MCF 10A (cell line): Measurements from ENCODE around the gene FXYD5. TPM values are rescaled to one million over a fixed set of nuclear protein-coding genes. Genes with fewer than 3 reads are reported as not detected.

ENCODE experiments used
- BruUV-seq: library from RNA; stranded (reverse); fragments of 400-500 nt; replicated peaks from 2 replicates; lab custom pipeline; 2021; lab: Mats Ljungman, UMichigan
- CTCF ChIA-PET: fragments of 300-600 bp; sonication (Branson Sonifier 250); formaldehyde crosslinking; extraction: SDS; loops from one replicate; lab custom pipeline; 2021; ENCODE audit warnings: antibody characterized with exemption, inconsistent platforms; lab: Yijun Ruan, JAX
- POLR2A ChIA-PET: fragments of 300-600, 350-650 bp; sonication (Branson Sonifier 250); formaldehyde crosslinking; extraction: SDS; loops from one replicate; lab custom pipeline; 2020; ENCODE audit warnings: antibody characterized with exemption, inconsistent platforms; lab: Yijun Ruan, JAX
- DNase-seq: peaks from one replicate; pipeline ENCODE4 v3.0.0-alpha.2; 2018; ENCODE audit not compliant: unreplicated experiment
- H3K27ac Mint-ChIP-seq: one replicate; pipeline ENCODE4 v1.8.0; 2022; ENCODE audit warnings: mild to moderate bottlenecking, low read depth, mixed read lengths; ENCODE audit not compliant: unreplicated experiment
- H3K27me3 Mint-ChIP-seq: one replicate; pipeline ENCODE4 v1.8.0; 2022; ENCODE audit warnings: mixed read lengths; ENCODE audit not compliant: insufficient read depth, unreplicated experiment
- H3K36me3 Mint-ChIP-seq: one replicate; pipeline ENCODE4 v1.8.0; 2022; ENCODE audit warnings: mild to moderate bottlenecking, moderate library complexity, mixed read lengths; ENCODE audit not compliant: insufficient read depth, unreplicated experiment
- H3K4me1 Mint-ChIP-seq: one replicate; pipeline ENCODE4 v1.8.0; 2022; ENCODE audit warnings: mixed read lengths; ENCODE audit not compliant: insufficient read depth, unreplicated experiment
- H3K4me3 Mint-ChIP-seq: one replicate; pipeline ENCODE4 v1.8.0; 2022; ENCODE audit warnings: mild to moderate bottlenecking, moderate library complexity, mixed read lengths; ENCODE audit not compliant: unreplicated experiment
- H3K9me3 Mint-ChIP-seq: one replicate; pipeline ENCODE4 v1.8.0; 2022; ENCODE audit warnings: mixed read lengths; ENCODE audit not compliant: unreplicated experiment
- CTCF ChIP-seq: fragments of 200-600 bp; IDR thresholded peaks from one replicate; pipeline ENCODE4 v1.8.0; 2022; ENCODE audit warnings: antibody characterized with exemption, mild to moderate bottlenecking; ENCODE audit not compliant: unreplicated experiment
- intact Hi-C: fragments of 100-400 bp; cut with micrococcal nuclease; formaldehyde crosslinking; loops from 2 replicates; pipeline ENCODE4 v1.14.1; 2022
- total RNA-seq: library from RNA; stranded (reverse); gene quantifications from 2 replicates; pipeline ENCODE4 v1.2.3, GENCODE V29; 2022

Gene FXYD5
- total RNA-seq, 1 experiment from 2014 or later, result 150 TPM

GRCh38 chr19:35155441-35155840 lies 906 bp downstream of the FXYD5 start:
- no peak for TF ChIP-seq CTCF
- intact Hi-C loops, result no loop called here
- no peak for DNase-seq
- no peaks in the 10 kb centered on the region for H3K27me3 Mint-ChIP-seq
- H3K27ac Mint-ChIP-seq, result peak overlapping the region; percentile 93
- H3K9me3 Mint-ChIP-seq, result no peaks in the 10 kb centered on the region
- H3K36me3 Mint-ChIP-seq, result peaks cover 27% of the 10 kb centered on the region
- BruUV-seq, result no TSS peak
- ChIA-PET POLR2A (interaction anchor here (0.8 to 2.7 kb wide), 3 partner anchors 32 to 64 kb away, joined by 3 to 9 read pairs (median 5); no protein-coding TSS in a partner anchor), CTCF (no interaction called here)
- peaks cover 22% of the 10 kb centered on the region for H3K4me1 Mint-ChIP-seq
- H3K4me3 Mint-ChIP-seq, result peak overlapping the region; percentile 99

GRCh38 chr19:35155981-35156672 lies 1.6 kb downstream of the FXYD5 start:
- ChIA-PET CTCF (interaction anchor here (0.6 to 0.9 kb wide), 2 partner anchors 156 to 422 kb away, joined by 3 read pairs; no protein-coding TSS in a partner anchor), POLR2A (interaction anchor here (0.8 to 2.7 kb wide), 3 partner anchors 11 to 63 kb away, joined by 3 to 9 read pairs (median 3); no protein-coding TSS in a partner anchor)
- H3K27me3 Mint-ChIP-seq, result no peaks in the 10 kb centered on the region
- BruUV-seq, result TSS peak; percentile 30
- H3K4me1 Mint-ChIP-seq, result peaks cover 22% of the 10 kb centered on the region
- intact Hi-C loops, result no loop called here
- H3K4me3 Mint-ChIP-seq, result peak overlapping the region; percentile 99
- TF ChIP-seq CTCF, result no peak
- no peaks in the 10 kb centered on the region for H3K9me3 Mint-ChIP-seq
- H3K36me3 Mint-ChIP-seq, result peaks cover 34% of the 10 kb centered on the region
- no peak for DNase-seq
- no peak overlapping the region for H3K27ac Mint-ChIP-seq

GRCh38 chr19:35156673-35157014 lies 2.1 kb downstream of the FXYD5 start:
- BruUV-seq, result no TSS peak
- no peak for DNase-seq
- Mint-ChIP-seq H3K4me1 (peaks cover 22% of the 10 kb centered on the region), H3K27me3 (no peaks in the 10 kb centered on the region), H3K9me3 (no peaks in the 10 kb centered on the region), H3K4me3 (no peak overlapping the region), H3K36me3 (peaks cover 39% of the 10 kb centered on the region), H3K27ac (no peak overlapping the region)
- no peak for TF ChIP-seq CTCF
- ChIA-PET POLR2A (interaction anchor here (1.1 kb wide), 1 partner anchor 11 kb away, joined by 3 read pairs; no protein-coding TSS in a partner anchor), CTCF (interaction anchor here (0.9 kb wide), 1 partner anchor 155 kb away, joined by 3 read pairs; no protein-coding TSS in a partner anchor)
- intact Hi-C loops, result no loop called here

GRCh38 chr19:35157431-35157830 lies 2.9 kb downstream of the FXYD5 start:
- intact Hi-C loops, result no loop called here
- DNase-seq, result no peak
- Mint-ChIP-seq H3K27ac (no peak overlapping the region), H3K36me3 (peaks cover 46% of the 10 kb centered on the region), H3K4me1 (peaks cover 22% of the 10 kb centered on the region), H3K27me3 (no peaks in the 10 kb centered on the region), H3K4me3 (no peak overlapping the region), H3K9me3 (no peaks in the 10 kb centered on the region)
- CTCF ChIA-PET, result no interaction called here
- no peak for TF ChIP-seq CTCF
- POLR2A ChIA-PET, result interaction anchor here (1.1 kb wide), 1 partner anchor 10 kb away, joined by 3 read pairs; no protein-coding TSS in a partner anchor
- BruUV-seq, result no TSS peak
